Measurements from ENCODE around the gene RIPOR3.
A peak's percentile ranks its signal among the peaks of the same experiment; 100 is the strongest.

DNA sequence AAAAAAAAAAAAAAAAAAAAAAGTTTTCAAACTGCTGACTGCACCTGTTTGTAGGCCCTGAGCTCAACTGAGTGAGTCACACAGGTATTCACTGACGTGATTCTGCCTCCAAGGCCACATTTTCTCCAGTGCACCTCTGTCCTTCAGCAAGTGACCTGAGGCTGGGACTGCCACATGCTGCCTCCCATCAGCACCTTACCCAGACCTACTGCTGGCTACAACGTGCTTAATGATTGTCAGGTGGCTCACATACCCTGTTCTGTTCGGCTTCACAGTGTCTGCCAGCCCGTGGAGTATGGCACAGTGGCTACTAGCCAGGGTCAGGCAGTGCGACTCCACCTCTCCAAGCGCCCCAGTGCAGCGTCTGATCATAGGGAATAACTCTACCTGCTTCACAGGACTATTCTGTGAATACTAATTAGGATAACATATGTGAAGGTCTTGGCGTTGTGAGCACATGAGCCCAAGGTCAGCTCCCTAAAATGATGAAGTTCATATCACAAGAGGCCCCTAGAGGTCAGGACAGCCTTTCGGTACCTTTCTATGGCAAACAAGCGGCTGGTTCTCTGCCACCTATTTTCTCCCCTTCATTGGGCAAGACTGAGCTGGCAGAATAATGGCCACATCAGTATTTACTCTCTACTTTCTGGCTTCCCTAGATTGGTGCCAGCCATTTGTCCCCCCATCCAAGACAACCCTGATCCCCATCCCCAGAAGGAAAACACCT lies 28.1 kb downstream of the RIPOR3 start:
- TF ChIP-seq EGR1 (IDR thresholded peaks at IDR 0.05; ENCODE audit: low read depth in 2 of 2): no peak
- TF ChIP-seq, protein P1, sequence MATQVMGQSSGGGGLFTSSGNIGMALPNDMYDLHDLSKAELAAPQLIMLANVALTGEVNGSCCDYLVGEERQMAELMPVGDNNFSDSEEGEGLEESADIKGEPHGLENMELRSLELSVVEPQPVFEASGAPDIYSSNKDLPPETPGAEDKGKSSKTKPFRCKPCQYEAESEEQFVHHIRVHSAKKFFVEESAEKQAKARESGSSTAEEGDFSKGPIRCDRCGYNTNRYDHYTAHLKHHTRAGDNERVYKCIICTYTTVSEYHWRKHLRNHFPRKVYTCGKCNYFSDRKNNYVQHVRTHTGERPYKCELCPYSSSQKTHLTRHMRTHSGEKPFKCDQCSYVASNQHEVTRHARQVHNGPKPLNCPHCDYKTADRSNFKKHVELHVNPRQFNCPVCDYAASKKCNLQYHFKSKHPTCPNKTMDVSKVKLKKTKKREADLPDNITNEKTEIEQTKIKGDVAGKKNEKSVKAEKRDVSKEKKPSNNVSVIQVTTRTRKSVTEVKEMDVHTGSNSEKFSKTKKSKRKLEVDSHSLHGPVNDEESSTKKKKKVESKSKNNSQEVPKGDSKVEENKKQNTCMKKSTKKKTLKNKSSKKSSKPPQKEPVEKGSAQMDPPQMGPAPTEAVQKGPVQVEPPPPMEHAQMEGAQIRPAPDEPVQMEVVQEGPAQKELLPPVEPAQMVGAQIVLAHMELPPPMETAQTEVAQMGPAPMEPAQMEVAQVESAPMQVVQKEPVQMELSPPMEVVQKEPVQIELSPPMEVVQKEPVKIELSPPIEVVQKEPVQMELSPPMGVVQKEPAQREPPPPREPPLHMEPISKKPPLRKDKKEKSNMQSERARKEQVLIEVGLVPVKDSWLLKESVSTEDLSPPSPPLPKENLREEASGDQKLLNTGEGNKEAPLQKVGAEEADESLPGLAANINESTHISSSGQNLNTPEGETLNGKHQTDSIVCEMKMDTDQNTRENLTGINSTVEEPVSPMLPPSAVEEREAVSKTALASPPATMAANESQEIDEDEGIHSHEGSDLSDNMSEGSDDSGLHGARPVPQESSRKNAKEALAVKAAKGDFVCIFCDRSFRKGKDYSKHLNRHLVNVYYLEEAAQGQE (IDR thresholded peaks at IDR 0.05): no peak
- TF ChIP-seq, protein P2, sequence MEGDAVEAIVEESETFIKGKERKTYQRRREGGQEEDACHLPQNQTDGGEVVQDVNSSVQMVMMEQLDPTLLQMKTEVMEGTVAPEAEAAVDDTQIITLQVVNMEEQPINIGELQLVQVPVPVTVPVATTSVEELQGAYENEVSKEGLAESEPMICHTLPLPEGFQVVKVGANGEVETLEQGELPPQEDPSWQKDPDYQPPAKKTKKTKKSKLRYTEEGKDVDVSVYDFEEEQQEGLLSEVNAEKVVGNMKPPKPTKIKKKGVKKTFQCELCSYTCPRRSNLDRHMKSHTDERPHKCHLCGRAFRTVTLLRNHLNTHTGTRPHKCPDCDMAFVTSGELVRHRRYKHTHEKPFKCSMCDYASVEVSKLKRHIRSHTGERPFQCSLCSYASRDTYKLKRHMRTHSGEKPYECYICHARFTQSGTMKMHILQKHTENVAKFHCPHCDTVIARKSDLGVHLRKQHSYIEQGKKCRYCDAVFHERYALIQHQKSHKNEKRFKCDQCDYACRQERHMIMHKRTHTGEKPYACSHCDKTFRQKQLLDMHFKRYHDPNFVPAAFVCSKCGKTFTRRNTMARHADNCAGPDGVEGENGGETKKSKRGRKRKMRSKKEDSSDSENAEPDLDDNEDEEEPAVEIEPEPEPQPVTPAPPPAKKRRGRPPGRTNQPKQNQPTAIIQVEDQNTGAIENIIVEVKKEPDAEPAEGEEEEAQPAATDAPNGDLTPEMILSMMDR (IDR thresholded peaks at IDR 0.05; ENCODE audit: low read depth, low read length, missing input control): peak; percentile 57
- peak; percentile 88 to 91 for TF ChIP-seq RAD21 (IDR thresholded peaks at IDR 0.05)
- peak; percentile 50 for TF ChIP-seq FOXA1 (IDR thresholded peaks at IDR 0.05)
- TF ChIP-seq YY1 (IDR thresholded peaks at IDR 0.05): peak; percentile 93
- TF ChIP-seq, protein P3, sequence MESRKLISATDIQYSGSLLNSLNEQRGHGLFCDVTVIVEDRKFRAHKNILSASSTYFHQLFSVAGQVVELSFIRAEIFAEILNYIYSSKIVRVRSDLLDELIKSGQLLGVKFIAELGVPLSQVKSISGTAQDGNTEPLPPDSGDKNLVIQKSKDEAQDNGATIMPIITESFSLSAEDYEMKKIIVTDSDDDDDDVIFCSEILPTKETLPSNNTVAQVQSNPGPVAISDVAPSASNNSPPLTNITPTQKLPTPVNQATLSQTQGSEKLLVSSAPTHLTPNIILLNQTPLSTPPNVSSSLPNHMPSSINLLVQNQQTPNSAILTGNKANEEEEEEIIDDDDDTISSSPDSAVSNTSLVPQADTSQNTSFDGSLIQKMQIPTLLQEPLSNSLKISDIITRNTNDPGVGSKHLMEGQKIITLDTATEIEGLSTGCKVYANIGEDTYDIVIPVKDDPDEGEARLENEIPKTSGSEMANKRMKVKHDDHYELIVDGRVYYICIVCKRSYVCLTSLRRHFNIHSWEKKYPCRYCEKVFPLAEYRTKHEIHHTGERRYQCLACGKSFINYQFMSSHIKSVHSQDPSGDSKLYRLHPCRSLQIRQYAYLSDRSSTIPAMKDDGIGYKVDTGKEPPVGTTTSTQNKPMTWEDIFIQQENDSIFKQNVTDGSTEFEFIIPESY (IDR thresholded peaks at IDR 0.05): no peak

All from liver (tissue), 3 donors.